SK-N-SH treated with all-trans-retinoic acid at 6 μM for 48 hours (cell line): ENCODE measurements around the gene TGFBR2.

ENCODE experiments used
- BACH2 ChIP-seq: fragments of 250-450 bp; sonication (Bioruptor Pico); IDR thresholded peaks from 2 replicates; pipeline ENCODE4 v1.9.0; 2021; ENCODE audit warnings: mild to moderate bottlenecking, borderline replicate concordance
- PATZ1 ChIP-seq: fragments of 250-450 bp; sonication (Bioruptor Pico); IDR thresholded peaks from 2 replicates; pipeline ENCODE4 v1.8.0; 2020; ENCODE audit warnings: mild to moderate bottlenecking, moderate library complexity, borderline replicate concordance
- ZFP3 ChIP-seq: fragments of 250-450 bp; sonication (Bioruptor Pico); IDR thresholded peaks from 2 replicates; pipeline ENCODE4 v1.5.0; 2020; ENCODE audit warnings: mild to moderate bottlenecking, moderate library complexity
- ZNF8 ChIP-seq: fragments of 450-650 bp; formaldehyde crosslinking; IDR thresholded peaks from 2 replicates; pipeline ENCODE4 v1.5.0; 2020; ENCODE audit warnings: mild to moderate bottlenecking, moderate library complexity

GRCh38 chr3:30690199-30690598, 83.8 kb downstream of the TGFBR2 start:
- TF ChIP-seq PATZ1 (CRISPR knock-in tag) (no peak), ZNF8 (CRISPR knock-in tag) (no peak), ZFP3 (CRISPR knock-in tag) (no peak), BACH2 (CRISPR knock-in tag) (no peak)
